ENCODE results near the gene PGM3. TPM values are rescaled to one million over a fixed set of nuclear protein-coding genes. Genes with fewer than 3 reads are reported as not detected.

PGM3 gene, protein sequence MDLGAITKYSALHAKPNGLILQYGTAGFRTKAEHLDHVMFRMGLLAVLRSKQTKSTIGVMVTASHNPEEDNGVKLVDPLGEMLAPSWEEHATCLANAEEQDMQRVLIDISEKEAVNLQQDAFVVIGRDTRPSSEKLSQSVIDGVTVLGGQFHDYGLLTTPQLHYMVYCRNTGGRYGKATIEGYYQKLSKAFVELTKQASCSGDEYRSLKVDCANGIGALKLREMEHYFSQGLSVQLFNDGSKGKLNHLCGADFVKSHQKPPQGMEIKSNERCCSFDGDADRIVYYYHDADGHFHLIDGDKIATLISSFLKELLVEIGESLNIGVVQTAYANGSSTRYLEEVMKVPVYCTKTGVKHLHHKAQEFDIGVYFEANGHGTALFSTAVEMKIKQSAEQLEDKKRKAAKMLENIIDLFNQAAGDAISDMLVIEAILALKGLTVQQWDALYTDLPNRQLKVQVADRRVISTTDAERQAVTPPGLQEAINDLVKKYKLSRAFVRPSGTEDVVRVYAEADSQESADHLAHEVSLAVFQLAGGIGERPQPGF
- 10 to 100 TPM; 12.5 to 15.5 (median 12.7) TPM for total RNA-seq
- polyA plus RNA-seq: 10 to 100 TPM in 1 of 3 donors, 1 to 10 TPM in 2; 6.5 to 18.0 (median 9.2) TPM
- long read RNA-seq, donor 1, full-length matches to known transcripts: 10 of 13 reads
- long read RNA-seq, donor 1, partial matches to known transcripts: 1 of 13 reads
- long read RNA-seq, donor 1, other reads (novel, unspliced or antisense): 2 of 13 reads
- long read RNA-seq, donor 2, full-length matches to known transcripts: 12 of 15 reads
- long read RNA-seq, donor 2, partial matches to known transcripts: 0 of 15 reads
- long read RNA-seq, donor 2, other reads (novel, unspliced or antisense): 3 of 15 reads

DNA sequence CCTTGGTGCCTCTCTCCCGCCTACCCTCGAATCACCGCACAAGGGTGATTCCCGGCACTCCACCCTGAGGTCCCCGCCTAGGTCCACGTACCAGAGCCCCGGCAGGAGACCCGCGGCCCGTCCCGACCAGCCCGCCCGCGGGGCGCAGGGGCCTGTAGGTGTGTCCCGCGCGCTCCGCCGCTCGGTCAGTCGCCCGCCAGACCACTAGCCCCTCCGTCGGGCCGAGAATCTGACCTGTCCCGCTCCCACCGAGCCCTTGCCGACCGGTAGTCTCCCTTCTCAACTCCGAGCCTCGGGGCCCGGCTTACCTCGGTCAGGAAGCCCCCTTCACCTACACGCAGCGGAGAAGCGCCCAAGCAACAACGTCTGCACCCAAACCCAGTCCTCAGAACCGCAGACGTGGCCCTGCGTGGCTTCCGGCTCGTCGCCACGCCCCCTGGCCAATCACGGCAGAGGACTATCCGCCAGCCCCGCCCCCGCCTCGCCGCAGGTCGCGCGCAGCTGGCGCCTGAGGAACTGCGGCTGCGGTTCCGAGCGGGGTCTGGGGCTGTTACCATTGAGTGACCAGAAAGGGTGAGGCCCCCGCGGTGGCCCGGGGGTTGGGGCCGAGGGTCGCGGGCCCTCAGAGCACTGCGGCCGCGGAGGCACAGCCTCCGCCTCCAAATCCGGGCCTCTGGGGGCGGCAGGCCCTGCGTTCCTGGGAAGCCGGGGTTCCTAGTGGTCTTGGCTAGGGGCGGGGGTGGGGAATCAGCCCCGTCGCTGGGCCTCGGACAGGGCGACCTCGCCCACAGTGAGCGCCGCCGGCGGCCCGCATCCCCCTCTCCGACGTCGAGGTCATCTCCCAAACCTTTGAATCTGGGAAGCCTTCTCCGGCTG is at the start of gene PGM3, which contains the start of gene RWDD2A:
PGM3 (minus strand) TSS at position 395 of the 876 bp plus-strand sequence. CDS start 2,253 bp downstream, outside the sequence.
RWDD2A (plus strand) TSS at position 487 of the 876 bp plus-strand sequence. CDS start 1,095 bp downstream, outside the sequence.
- Histone ChIP-seq H3K36me3 (ENCODE audit: insufficient read depth in 1 of 2, low read depth in 1 of 2) (peaks cover 10 to 38% of the 10 kb centered on the region in 2 donors), H3K27ac (peak within 1 kb of the TSS; percentile 88), H3K4me1 (peaks cover 7% of the 10 kb centered on the region), H3K27me3 (ENCODE audit: insufficient read depth in 3 of 3, low read length in 2 of 3) (no peaks in the 10 kb centered on the region), H3K4me3 (peak within 1 kb of the TSS; percentile 97), H3K9me3 (no peaks in the 10 kb centered on the region)
- TF ChIP-seq, protein P1, sequence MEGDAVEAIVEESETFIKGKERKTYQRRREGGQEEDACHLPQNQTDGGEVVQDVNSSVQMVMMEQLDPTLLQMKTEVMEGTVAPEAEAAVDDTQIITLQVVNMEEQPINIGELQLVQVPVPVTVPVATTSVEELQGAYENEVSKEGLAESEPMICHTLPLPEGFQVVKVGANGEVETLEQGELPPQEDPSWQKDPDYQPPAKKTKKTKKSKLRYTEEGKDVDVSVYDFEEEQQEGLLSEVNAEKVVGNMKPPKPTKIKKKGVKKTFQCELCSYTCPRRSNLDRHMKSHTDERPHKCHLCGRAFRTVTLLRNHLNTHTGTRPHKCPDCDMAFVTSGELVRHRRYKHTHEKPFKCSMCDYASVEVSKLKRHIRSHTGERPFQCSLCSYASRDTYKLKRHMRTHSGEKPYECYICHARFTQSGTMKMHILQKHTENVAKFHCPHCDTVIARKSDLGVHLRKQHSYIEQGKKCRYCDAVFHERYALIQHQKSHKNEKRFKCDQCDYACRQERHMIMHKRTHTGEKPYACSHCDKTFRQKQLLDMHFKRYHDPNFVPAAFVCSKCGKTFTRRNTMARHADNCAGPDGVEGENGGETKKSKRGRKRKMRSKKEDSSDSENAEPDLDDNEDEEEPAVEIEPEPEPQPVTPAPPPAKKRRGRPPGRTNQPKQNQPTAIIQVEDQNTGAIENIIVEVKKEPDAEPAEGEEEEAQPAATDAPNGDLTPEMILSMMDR (IDR thresholded peaks at IDR 0.05): no peak
- ATAC-seq (peak; percentile 98 to 99 (median 98)), DNase-seq (peak; percentile 92)
- 0 to 1% (median 0%) methylated on average over 77 to 88 of the region's 88 CpGs for WGBS, 3 donors
- intact Hi-C loops (cut with DNase I): loop anchor here in 1 of 2 donors (5.0 kb wide), 1 partner anchor 126 kb away; the partner anchor contains the start of genes DOP1A and UBE3D

DNA sequence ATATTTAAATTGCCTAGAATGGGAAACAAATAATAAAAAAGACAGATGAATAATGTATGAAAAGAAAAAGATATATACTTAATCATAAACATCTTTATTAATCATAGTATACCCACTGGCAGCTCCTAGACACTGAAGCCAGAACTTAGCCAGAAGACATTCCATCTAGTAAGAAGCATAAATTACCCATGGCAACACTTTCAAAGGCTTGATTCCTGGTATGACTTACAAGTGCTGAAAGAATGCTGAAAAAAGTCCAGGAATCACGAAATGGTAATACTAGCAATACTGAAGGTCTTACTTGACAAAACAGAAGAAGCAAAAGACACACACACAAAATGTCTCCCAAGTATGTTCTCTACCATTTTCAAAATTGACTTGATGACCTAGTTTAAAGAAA is 38.1 kb upstream of the PGM3 start:
- no peaks in the 10 kb centered on the region for H3K4me1 ChIP-seq
- H3K9me3 ChIP-seq: no peaks in the 10 kb centered on the region
- peaks cover 0 to 28% of the 10 kb centered on the region in 2 donors for H3K36me3 ChIP-seq (ENCODE audit: insufficient read depth in 1 of 2, low read depth in 1 of 2)
- ATAC-seq: no peak
- H3K27ac ChIP-seq: no peak overlapping the region
- H3K4me3 ChIP-seq: no peak overlapping the region
- WGBS, 3 donors: 24 to 53% (median 43%) methylated on average over 1 of the region's 1 CpG
- intact Hi-C loops (cut with DNase I): no loop called here
- TF ChIP-seq, protein P1 (IDR thresholded peaks at IDR 0.05): no peak
- DNase-seq: no peak
- H3K27me3 ChIP-seq (ENCODE audit: insufficient read depth in 3 of 3, low read length in 2 of 3): no peaks in the 10 kb centered on the region

DNA sequence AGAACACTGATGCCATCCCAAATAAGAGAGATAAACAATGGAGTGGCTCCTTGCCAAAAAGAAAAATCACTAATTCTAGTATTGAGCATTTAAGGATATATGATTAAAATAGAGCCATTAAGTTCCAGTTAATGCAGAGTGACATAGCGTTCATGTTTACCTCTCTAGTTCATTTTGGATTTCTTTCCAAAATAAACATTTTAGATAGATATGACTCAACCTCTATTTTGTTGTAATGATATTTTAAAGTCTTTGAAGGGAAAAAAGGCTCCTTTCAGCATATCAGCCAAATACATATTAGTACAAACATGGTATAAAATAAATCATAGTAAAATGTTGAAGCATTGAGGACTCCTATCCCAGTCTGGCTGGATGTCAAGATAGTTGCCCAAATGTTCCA is 33.5 kb upstream of the PGM3 start:
- 73 to 80% (median 77%) methylated on average over 1 of the region's 1 CpG for WGBS, 3 donors

More for the DNA sequence above, 33.5 kb upstream of the PGM3 start:
- Histone ChIP-seq H3K4me3 (no peak overlapping the region), H3K27ac (no peak overlapping the region), H3K9me3 (no peaks in the 10 kb centered on the region), H3K4me1 (no peaks in the 10 kb centered on the region), H3K27me3 (ENCODE audit: insufficient read depth in 3 of 3, low read length in 2 of 3) (no peaks in the 10 kb centered on the region), H3K36me3 (ENCODE audit: insufficient read depth in 1 of 2, low read depth in 1 of 2) (peaks cover 0 to 44% of the 10 kb centered on the region in 2 donors)
- ATAC-seq (no peak), DNase-seq (no peak)
- TF ChIP-seq, protein P1 (IDR thresholded peaks at IDR 0.05): no peak
- intact Hi-C loops (cut with DNase I): no loop called here

Data from psoas muscle (tissue), 8 donors.